GM21447 (cell line): Measurements from ENCODE around the gene RAD51B.

ENCODE experiments used
- ATAC-seq: cut with Tn5 transposase; IDR thresholded peaks from one replicate; pipeline ENCODE4 v1.9.1; 2021; ENCODE audit not compliant: unreplicated experiment

The RAD51B gene

GRCh38 chr14:68669111-68669511, 849.5 kb downstream of the RAD51B start:
- no peak for ATAC-seq

- no peak for ATAC-seq
Measured at GRCh38 chr14:68669603-68670358, 850.2 kb downstream of the RAD51B start.

GRCh38 chr14:68670359-68670715, 850.8 kb downstream of the RAD51B start:
- ATAC-seq, result no peak

- ATAC-seq, result no peak
Measured at GRCh38 chr14:68671909-68672308, 852.3 kb downstream of the RAD51B start.

GRCh38 chr14:68672609-68673285, 853.2 kb downstream of the RAD51B start:
- no peak for ATAC-seq

GRCh38 chr14:68673464-68673863, 853.9 kb downstream of the RAD51B start:
- no peak for ATAC-seq

GRCh38 chr14:68674538-68675232, 855.1 kb downstream of the RAD51B start:
- no peak for ATAC-seq

- no peak for ATAC-seq
Measured at GRCh38 chr14:68675233-68675577, 855.6 kb downstream of the RAD51B start.

- no peak for ATAC-seq
Measured at GRCh38 chr14:68676511-68676943, 856.9 kb downstream of the RAD51B start.

GRCh38 chr14:68677476-68677875, 857.9 kb downstream of the RAD51B start:
- no peak for ATAC-seq

GRCh38 chr14:68677901-68678300, 858.3 kb downstream of the RAD51B start:
- no peak for ATAC-seq

- ATAC-seq, result no peak
Measured at GRCh38 chr14:68678471-68678870, 858.9 kb downstream of the RAD51B start.

- no peak for ATAC-seq
Measured at GRCh38 chr14:68679301-68679700, 859.7 kb downstream of the RAD51B start.

GRCh38 chr14:68679746-68680467, 860.3 kb downstream of the RAD51B start:
- no peak for ATAC-seq

- ATAC-seq, result no peak
Measured at GRCh38 chr14:68680541-68681051, 861.0 kb downstream of the RAD51B start.

GRCh38 chr14:68681256-68682011, 861.9 kb downstream of the RAD51B start:
- ATAC-seq, result no peak

- ATAC-seq, result no peak
Measured at GRCh38 chr14:68682166-68683103, 862.9 kb downstream of the RAD51B start.

- ATAC-seq, result no peak
Measured at GRCh38 chr14:68683326-68683725, 863.7 kb downstream of the RAD51B start.
